Endothelial cell (in vitro differentiated cells): ENCODE data around the gene PRKCZ. TPM values are rescaled to one million over a fixed set of nuclear protein-coding genes. Genes with fewer than 3 reads are reported as not detected.
A peak's percentile ranks its signal among the peaks of the same experiment; 100 is the strongest.

ENCODE experiments used
- DNase-seq: peaks from one replicate; pipeline ENCODE4 v3.0.0; 2021; ENCODE audit warnings: low spot score
- H3K27ac Mint-ChIP-seq: one replicate; pipeline ENCODE4 v1.8.0; 2021; ENCODE audit warnings: mixed read lengths, inconsistent platforms; ENCODE audit not compliant: unreplicated experiment
- H3K27me3 Mint-ChIP-seq: one replicate; pipeline ENCODE4 v1.8.0; 2021; ENCODE audit warnings: mild to moderate bottlenecking, moderate library complexity, mixed read lengths, inconsistent platforms; ENCODE audit not compliant: unreplicated experiment
- H3K36me3 Mint-ChIP-seq: one replicate; pipeline ENCODE4 v1.8.0; 2021; ENCODE audit warnings: mild to moderate bottlenecking, low read depth, mixed read lengths, inconsistent platforms; ENCODE audit not compliant: unreplicated experiment
- H3K4me1 Mint-ChIP-seq: one replicate; pipeline ENCODE4 v1.8.0; 2021; ENCODE audit warnings: mild to moderate bottlenecking, mixed read lengths, inconsistent platforms; ENCODE audit not compliant: unreplicated experiment
- H3K4me3 Mint-ChIP-seq: one replicate; pipeline ENCODE4 v1.8.0; 2021; ENCODE audit warnings: mild to moderate bottlenecking, mixed read lengths, inconsistent platforms; ENCODE audit not compliant: unreplicated experiment
- H3K9me3 Mint-ChIP-seq: one replicate; pipeline ENCODE4 v1.8.0; 2021; ENCODE audit warnings: mixed read lengths, inconsistent platforms; ENCODE audit not compliant: unreplicated experiment
- CTCF ChIP-seq: fragments of 200-600 bp; sonication (generic); IDR thresholded peaks from one replicate; pipeline ENCODE4 v1.5.0; 2021; ENCODE audit warnings: antibody characterized with exemption; ENCODE audit not compliant: unreplicated experiment
- total RNA-seq: library from RNA; stranded (reverse); fragmentation: NEBNext Ultra II Directional; extraction: Animal tissue kit (Norgen Biotek cat#: 25700); gene quantifications from one replicate; pipeline ENCODE4 v1.2.1, GENCODE V29; 2021; ENCODE audit not compliant: unreplicated experiment

The PRKCZ gene
- total RNA-seq, 1 donor from 2014 or later = 23.1 TPM

- no peaks in the 10 kb centered on the region for H3K9me3 Mint-ChIP-seq
- peak overlapping the region; percentile 84 for H3K4me3 Mint-ChIP-seq
- DNase-seq = no peak
- H3K27me3 Mint-ChIP-seq = peaks cover 6% of the 10 kb centered on the region
- peaks cover 3% of the 10 kb centered on the region for H3K36me3 Mint-ChIP-seq
- H3K27ac Mint-ChIP-seq = no peak overlapping the region
- no peak for TF ChIP-seq CTCF
- H3K4me1 Mint-ChIP-seq = no peaks in the 10 kb centered on the region
Observed at GRCh38 chr1:2193514-2194281, 143.5 kb downstream of the PRKCZ start.

DNA sequence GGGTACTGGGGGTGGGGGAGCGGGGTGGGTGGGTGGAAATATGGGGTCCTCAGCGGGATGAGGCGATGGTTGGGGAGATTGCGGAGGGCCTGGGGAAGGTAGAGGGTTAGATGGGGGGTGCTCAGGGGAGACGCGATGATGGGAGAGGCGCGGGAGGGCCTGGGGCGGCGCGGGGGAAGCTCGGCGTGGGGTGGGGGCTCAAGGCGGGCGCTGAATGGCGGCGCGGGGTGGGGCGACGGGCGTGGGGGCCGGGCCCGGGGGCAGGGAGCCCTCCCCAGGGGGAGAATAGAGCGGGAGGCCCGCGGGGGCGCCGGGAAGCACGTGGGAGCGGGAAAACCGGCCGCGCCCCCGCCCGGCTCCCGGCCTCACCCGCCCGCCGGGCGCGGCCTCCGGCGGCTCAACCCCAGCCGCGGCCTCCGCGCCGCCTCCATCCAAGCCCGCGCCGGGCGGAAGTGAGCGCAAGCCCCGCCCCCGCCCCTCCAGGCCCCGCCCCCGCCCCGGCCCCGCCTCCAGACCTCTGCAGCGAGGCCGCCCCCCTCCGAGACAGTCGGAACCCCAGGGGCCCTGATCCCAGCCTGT is 144.2 kb downstream of the PRKCZ start, which contains the start of gene FAAP20:
Gene FAAP20 (minus strand): TSS at position 454 of the 579 bp plus-strand sequence. CDS start 23 bp downstream, at position 431.
- peak; percentile 69 for DNase-seq
- peak within 1 kb of the TSS; percentile 87 for H3K4me3 Mint-ChIP-seq
- no peak for TF ChIP-seq CTCF
- H3K27ac Mint-ChIP-seq = peak within 1 kb of the TSS; percentile 80
- H3K36me3 Mint-ChIP-seq = peaks cover 3% of the 10 kb centered on the region
- no peaks in the 10 kb centered on the region for H3K4me1 Mint-ChIP-seq
- peaks cover 6% of the 10 kb centered on the region for H3K27me3 Mint-ChIP-seq
- H3K9me3 Mint-ChIP-seq = no peaks in the 10 kb centered on the region

DNA sequence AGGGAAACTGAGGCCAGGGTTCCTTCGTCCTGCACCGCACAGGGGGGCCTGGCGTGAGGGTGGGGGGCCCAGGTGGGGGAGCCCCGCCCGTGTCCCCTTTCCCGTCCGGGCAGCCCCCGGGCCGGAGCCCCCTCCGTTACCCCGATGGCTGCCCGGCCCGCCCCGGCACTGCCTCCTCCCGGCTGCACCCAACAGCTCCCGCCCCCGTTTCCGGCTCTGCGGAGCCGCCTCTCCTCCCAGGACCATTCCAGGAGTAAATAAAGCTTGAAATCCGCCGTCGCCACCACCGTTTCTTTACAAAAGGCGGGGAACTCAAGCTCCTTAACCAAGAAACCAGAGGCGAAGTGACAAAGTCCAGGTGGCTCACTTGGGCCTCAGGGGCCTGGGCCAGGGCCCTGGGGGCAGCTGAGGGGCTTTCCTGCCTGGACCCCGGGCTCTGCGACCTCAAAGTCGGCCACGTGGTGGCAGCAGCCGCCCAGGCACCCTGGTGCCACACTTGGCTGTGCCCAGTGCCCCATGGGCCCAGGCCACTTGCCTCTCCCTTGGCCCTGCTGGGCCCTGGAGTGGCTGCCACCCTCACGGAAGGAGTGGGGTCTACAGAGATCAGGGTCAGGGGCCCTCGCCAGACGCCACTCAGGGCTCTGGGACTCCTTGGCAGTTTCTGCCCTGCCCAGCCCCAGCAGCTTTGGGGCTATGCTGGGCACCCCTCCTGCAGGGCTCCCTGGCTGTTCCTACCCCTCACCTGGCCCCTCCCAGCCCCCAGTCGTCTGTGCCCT is 144.9 kb downstream of the PRKCZ start:
- Mint-ChIP-seq H3K27me3 (peaks cover 9% of the 10 kb centered on the region), H3K9me3 (no peaks in the 10 kb centered on the region)
- DNase-seq = peak; percentile 90

DNA sequence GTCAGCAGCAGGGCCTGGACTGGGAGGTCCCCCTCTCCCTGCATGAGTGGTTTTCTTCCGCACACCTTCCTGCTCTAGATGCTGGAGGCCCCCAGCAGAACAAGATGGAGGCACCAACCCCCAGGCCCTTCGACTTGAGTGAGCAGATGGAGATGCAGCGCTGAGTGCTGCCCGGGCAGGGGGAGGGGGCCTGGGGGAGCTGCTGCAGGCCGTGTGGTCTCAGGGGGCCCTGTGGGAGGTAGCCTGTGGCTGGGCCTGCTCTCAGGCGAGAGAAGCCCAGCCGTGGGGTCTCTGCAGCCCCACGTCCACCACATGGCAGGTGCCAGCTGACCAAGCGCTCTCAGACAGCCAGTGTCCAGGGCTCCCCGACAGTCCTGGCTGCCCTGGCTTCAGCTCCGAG is 145.6 kb downstream of the PRKCZ start:
- Mint-ChIP-seq H3K36me3 (peaks cover 3% of the 10 kb centered on the region), H3K4me3 (no peak overlapping the region), H3K27ac (no peak overlapping the region), H3K4me1 (no peaks in the 10 kb centered on the region), H3K9me3 (no peaks in the 10 kb centered on the region), H3K27me3 (peaks cover 9% of the 10 kb centered on the region)
- DNase-seq = no peak
- no peak for TF ChIP-seq CTCF

More for the DNA sequence above, 144.9 kb downstream of the PRKCZ start:
- Mint-ChIP-seq H3K27ac (peak overlapping the region; percentile 80), H3K36me3 (peaks cover 3% of the 10 kb centered on the region), H3K4me3 (peak overlapping the region; percentile 87), H3K4me1 (no peaks in the 10 kb centered on the region)
- peak; percentile 80 for TF ChIP-seq CTCF
